Activated naive CD4-positive, alpha-beta T cell treated with anti-CD3 and anti-CD28 coated beads for 36 hours (primary cell): Measurements from ENCODE around the gene KCNK15. TPM values are rescaled to one million over a fixed set of nuclear protein-coding genes. Genes with fewer than 3 reads are reported as not detected.
"Not testable (repeated sequence)": the region's sequence is repeated elsewhere in the genome, so short reads cannot be mapped to it uniquely, and the experiment has no call there.

ENCODE experiments used
- CTCF ChIA-PET: fragments of 350-600 bp; sonication (Branson Sonifier 250); formaldehyde crosslinking; loops from one replicate; lab custom pipeline; 2021; ENCODE audit warnings: antibody characterized with exemption; lab: Charles Lee
- DNase-seq: peaks from one replicate; pipeline ENCODE4 v3.0.0-alpha.2; 2020
- H3K27ac Mint-ChIP-seq: one replicate; pipeline ENCODE4 v1.8.0; 2021; ENCODE audit warnings: mild to moderate bottlenecking, mixed read lengths
- H3K27me3 Mint-ChIP-seq: one replicate; pipeline ENCODE4 v1.8.0; 2021; ENCODE audit warnings: low read depth, mixed read lengths
- H3K36me3 Mint-ChIP-seq: one replicate; pipeline ENCODE4 v1.8.0; 2021; ENCODE audit warnings: low read depth, mixed read lengths
- H3K4me1 Mint-ChIP-seq: one replicate; pipeline ENCODE4 v1.8.0; 2021; ENCODE audit warnings: low read depth, mixed read lengths
- H3K4me3 Mint-ChIP-seq: one replicate; pipeline ENCODE4 v1.8.0; 2021; ENCODE audit warnings: mild to moderate bottlenecking, moderate library complexity, mixed read lengths
- H3K9me3 Mint-ChIP-seq: one replicate; pipeline ENCODE4 v1.8.0; 2021; ENCODE audit warnings: mixed read lengths
- intact Hi-C: fragments of 100-400 bp; cut with micrococcal nuclease; formaldehyde crosslinking; loops from one replicate; pipeline ENCODE4 v1.15.1; 2023
- total RNA-seq, 2 experiments: library from RNA; stranded (reverse); gene quantifications; one replicate each; pipeline ENCODE4 v1.2.3, GENCODE V29; 2021

Gene KCNK15
- total RNA-seq, 2 experiments from 2014 or later, result 0.96 to 1.0 TPM

DNA sequence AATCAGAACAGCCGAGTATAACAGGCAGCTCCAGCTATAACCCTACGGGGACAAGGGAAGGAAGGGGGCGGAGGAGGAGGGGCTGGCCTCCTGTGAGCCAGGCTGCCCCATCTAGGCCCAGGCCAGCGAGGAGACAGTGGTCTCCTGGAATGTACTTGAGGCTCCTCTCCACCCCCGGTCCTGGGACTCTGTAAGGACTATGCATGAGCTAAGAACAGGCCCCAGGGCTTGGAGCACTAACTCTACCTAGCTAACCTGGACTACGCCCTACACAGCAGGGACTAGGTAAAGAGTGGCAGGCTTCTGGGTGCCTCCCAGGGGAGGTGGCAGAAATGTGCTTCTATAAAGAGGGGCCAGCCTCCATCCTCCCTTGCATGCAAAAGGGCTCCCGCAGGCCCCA, 8.9 kb downstream of the KCNK15 start:
- no peak overlapping the region for H3K27ac Mint-ChIP-seq
- H3K36me3 Mint-ChIP-seq, result no peaks in the 10 kb centered on the region
- H3K4me3 Mint-ChIP-seq, result no peak overlapping the region
- no peaks in the 10 kb centered on the region for H3K9me3 Mint-ChIP-seq
- intact Hi-C loops, result no loop called here
- DNase-seq, result no peak
- H3K4me1 Mint-ChIP-seq, result no peaks in the 10 kb centered on the region
- peaks cover 4% of the 10 kb centered on the region for H3K27me3 Mint-ChIP-seq
- CTCF ChIA-PET, result no interaction called here

DNA sequence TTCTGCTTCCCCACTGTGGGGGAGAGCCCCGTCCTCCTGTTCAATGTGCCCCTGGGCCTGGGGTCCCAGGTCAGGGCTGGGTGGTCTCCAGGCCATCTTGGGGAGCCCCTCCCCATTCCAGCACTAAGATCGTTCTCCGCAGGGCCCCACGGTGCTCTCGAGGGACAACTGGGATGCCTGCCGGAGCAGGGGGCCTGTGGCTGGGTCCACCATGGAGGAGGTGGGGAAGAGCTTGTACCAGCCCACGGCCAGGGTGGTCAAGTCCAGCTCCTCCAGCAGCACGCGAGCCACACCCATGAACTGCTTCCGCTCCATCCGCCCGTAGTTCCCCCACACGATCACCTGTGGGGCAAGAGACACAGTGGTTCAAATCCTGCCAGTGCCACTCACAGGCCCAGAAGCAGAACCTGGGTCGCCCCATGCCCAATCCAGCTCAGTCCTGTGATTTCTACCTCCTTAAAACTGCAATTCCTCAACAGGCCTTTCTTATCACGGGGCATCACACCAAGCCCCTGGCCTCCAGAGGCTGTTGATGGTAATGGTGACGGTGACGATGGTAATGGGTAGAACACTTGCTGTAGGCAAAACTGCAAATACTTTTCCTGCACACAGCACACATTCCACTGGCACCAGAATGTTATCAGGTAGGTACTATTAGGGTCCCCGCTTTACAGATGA, 10.5 kb downstream of the KCNK15 start:
- no peak for DNase-seq
- Mint-ChIP-seq H3K4me3 (no peak overlapping the region), H3K27ac (no peak overlapping the region), H3K27me3 (peaks cover 4% of the 10 kb centered on the region), H3K36me3 (no peaks in the 10 kb centered on the region), H3K4me1 (no peaks in the 10 kb centered on the region), H3K9me3 (no peaks in the 10 kb centered on the region)
- CTCF ChIA-PET, result interaction anchor here (2.0 kb wide), 1 partner anchor 9 kb away, joined by 9 read pairs; no protein-coding TSS in a partner anchor
- intact Hi-C loops, result no loop called here

DNA sequence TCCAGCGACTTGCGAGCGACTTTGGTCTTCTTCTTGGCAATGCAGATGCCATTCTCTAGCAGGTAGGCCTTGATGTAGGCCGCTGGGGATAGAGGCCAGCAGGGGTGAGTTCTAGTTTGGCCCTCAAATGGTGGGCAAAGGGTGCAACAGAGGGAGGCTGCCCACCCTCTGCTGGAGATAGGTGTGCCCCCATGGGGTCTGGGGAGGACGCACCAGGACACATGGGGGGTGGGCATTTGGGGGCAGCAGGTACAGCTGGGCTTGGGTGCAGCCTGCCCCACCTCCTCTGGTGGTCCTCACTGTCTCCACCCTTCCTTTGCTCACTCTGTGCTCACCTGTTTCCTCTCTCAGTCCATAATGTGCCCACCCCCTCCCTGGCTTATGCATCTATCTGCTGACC, 11.3 kb downstream of the KCNK15 start:
- CTCF ChIA-PET, result interaction anchor here (2.0 kb wide), 1 partner anchor 9 kb away, joined by 9 read pairs; no protein-coding TSS in a partner anchor
- H3K27me3 Mint-ChIP-seq, result no peaks in the 10 kb centered on the region
- no peaks in the 10 kb centered on the region for H3K9me3 Mint-ChIP-seq
- no peak overlapping the region for H3K27ac Mint-ChIP-seq
- no peaks in the 10 kb centered on the region for H3K36me3 Mint-ChIP-seq
- DNase-seq, result no peak
- no peak overlapping the region for H3K4me3 Mint-ChIP-seq
- H3K4me1 Mint-ChIP-seq, result no peaks in the 10 kb centered on the region
- intact Hi-C loops, result no loop called here

DNA sequence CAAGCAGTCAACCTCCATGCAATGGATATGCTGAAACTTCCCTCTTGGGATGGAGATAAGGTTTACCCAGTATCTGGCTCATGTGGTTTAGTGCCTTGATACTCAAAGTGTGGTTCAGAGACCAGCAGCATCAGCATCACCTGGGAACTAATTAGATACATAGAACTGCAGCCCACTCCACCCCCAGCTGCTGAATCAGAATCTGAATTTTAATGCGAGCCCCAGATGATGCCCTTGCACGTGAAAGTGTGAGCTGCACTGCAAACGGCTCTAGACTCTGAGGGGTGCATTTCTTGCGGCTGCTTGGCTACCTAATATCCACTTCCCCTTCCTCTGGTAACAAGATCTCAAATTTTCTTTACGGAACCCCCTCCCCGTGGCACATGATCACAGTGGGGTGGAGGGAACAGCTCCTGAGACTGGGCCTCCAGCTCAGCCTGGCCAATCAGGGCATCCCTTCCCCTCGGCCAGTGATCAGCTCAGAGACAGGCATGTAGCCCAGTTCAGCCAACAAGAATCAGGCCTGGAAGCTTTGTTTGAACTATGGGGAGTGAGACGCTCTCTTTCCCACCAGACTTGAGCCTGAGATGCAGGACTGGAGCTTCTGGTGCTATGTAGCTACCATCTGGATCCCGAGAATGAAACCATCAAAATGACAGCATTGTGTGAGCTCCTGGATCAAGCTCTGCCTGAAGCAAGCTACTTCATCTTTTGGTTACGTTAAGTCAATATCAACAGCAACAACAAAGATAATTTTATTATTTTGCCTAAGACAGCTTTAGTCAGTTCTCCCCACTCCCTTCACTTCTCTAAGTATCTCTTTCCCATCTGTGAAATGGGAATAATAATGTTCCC, 12.8 kb downstream of the KCNK15 start:
- Mint-ChIP-seq H3K27me3 (no peaks in the 10 kb centered on the region), H3K27ac (no peak overlapping the region), H3K36me3 (no peaks in the 10 kb centered on the region), H3K9me3 (no peaks in the 10 kb centered on the region), H3K4me3 (no peak overlapping the region), H3K4me1 (no peaks in the 10 kb centered on the region)
- DNase-seq, result no peak
- CTCF ChIA-PET, result interaction anchor here (0.9 to 1.9 kb wide), 4 partner anchors 8 to 109 kb away, joined by 3 to 4 read pairs (median 4); no protein-coding TSS in a partner anchor
- intact Hi-C loops, result no loop called here

DNA sequence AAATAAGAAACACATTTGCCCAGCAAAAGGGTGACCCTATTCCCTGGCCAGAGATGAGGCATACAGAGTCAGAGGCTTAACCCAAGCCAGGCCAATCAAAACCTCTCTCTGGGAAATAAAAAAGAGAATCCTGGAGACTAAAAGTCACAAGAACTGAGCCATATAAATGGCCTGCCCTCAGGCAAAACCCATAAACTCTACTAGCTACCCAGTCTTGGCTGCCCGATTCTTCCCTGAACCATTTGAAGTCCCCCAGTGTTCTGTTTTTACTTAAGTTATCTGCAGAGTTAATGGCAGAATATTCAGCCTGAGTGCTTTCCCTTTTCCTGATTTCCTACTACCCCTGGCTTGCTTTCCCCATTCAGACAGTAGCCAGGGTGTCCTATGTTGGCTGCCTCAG, 13.9 kb downstream of the KCNK15 start:
- Mint-ChIP-seq H3K9me3 (no peaks in the 10 kb centered on the region), H3K4me3 (no peak overlapping the region), H3K27ac (no peak overlapping the region), H3K27me3 (no peaks in the 10 kb centered on the region), H3K36me3 (no peaks in the 10 kb centered on the region), H3K4me1 (no peaks in the 10 kb centered on the region)
- DNase-seq, result no peak
- intact Hi-C loops, result no loop called here
- CTCF ChIA-PET, result interaction anchor here (1.9 kb wide), 1 partner anchor 107 kb away, joined by 4 read pairs; no protein-coding TSS in a partner anchor

DNA sequence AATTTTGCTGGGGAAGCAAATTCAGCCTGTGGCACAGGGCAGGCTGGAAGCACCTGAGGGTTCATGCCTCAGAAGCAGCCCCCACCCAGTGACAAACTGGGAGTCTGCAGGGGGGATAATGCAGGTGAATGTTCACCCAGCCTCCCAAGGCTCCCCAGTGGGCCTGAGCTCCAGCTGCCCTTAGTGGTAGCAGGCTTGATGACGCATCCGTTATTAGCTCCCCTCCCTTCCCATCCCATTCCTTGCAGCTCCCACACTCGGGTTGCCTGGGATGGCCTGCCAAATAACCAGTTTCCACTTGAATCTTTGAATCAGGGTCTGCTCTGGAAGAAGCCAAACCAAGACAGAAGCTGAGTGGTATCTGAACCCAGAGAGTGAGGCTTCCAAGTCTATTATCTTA, 15.8 kb downstream of the KCNK15 start:
- Mint-ChIP-seq H3K27me3 (peaks cover 4% of the 10 kb centered on the region), H3K36me3 (no peaks in the 10 kb centered on the region), H3K9me3 (no peaks in the 10 kb centered on the region), H3K27ac (no peak overlapping the region), H3K4me1 (no peaks in the 10 kb centered on the region), H3K4me3 (no peak overlapping the region)
- no peak for DNase-seq
- CTCF ChIA-PET, result no interaction called here
- intact Hi-C loops, result no loop called here

DNA sequence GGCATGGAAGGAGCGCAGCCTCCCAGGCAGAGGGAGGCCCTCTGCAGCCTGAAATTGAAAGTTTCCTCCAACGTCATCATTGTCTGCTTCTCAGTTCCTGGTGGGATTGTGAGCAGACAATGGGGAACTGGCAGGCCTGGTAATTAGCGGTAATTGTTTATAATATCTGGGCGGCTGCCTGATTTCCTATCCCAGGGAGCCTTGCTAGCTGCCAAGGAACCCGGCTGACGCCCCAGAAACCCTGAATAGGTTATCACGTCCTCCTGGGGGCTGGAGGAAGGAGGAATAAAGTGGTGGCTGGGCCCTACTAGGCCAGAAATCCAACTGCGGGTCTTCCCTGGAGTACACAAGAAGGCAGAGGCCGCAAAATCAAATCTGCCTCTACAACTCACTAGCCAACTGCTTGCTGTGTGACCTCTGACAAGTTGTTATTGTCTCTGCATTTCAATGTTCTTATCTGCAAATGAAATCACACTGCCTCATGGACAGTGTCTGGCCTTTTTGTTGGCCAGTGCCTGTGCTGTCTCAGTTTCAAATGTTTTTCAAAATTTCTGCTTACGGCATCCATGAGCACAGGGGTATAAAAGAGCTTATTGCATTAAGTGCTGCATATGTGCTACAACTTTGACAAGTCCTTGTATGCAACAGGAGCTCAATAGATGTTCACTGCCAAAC, 16.9 kb downstream of the KCNK15 start:
- H3K27me3 Mint-ChIP-seq, result peaks cover 4% of the 10 kb centered on the region
- H3K9me3 Mint-ChIP-seq, result no peaks in the 10 kb centered on the region
- H3K27ac Mint-ChIP-seq, result no peak overlapping the region
- H3K36me3 Mint-ChIP-seq, result no peaks in the 10 kb centered on the region
- intact Hi-C loops, result no loop called here
- no peak overlapping the region for H3K4me3 Mint-ChIP-seq
- no peak for DNase-seq
- CTCF ChIA-PET, result interaction anchor here (1.2 kb wide), 1 partner anchor 15 kb away, joined by 3 read pairs; no protein-coding TSS in a partner anchor
- no peaks in the 10 kb centered on the region for H3K4me1 Mint-ChIP-seq

DNA sequence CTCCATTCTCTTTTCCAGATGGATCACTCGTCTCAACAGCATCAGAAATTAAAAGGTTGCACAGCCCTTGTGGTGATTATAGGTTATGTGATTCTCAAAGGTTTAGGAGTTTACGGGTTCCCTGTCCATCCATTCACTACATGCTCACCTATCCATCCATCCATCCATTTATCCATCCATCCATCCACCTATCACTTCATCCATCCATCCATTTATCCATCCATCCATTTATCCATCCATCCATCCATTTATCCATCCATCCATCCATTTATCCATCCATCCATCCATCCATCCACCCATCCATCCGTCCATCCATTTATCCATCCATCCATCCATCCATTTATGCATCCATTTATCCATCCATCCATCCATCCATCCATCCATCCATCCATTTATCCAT, 18.1 kb downstream of the KCNK15 start:
- intact Hi-C loops, DNase-seq, H3K27me3 Mint-ChIP-seq, H3K4me3 Mint-ChIP-seq, H3K27ac Mint-ChIP-seq, H3K9me3 Mint-ChIP-seq, H3K4me1 Mint-ChIP-seq, H3K36me3 Mint-ChIP-seq, CTCF ChIA-PET: not testable (repeated sequence)

DNA sequence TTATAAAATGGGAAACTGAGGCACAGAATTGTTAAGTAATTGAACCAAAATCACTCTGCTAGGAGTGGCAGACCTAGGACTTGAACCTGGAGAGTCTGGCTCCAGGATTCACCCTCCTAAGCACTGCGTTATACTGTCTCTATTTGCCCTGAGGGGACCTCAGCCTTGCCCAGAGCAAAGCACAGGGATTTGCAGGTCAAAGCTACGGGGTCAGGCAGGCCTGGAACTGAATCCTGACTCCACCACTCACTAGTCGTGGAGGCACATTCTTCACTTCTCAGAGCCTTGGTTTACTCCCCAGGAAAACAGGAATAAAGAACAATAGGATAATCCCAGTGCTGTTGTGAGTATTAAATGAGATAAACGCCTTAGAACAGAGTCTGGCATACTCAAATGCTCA, 19.4 kb downstream of the KCNK15 start:
- Mint-ChIP-seq H3K4me1 (no peaks in the 10 kb centered on the region), H3K4me3 (no peak overlapping the region), H3K36me3 (no peaks in the 10 kb centered on the region), H3K27me3 (peaks cover 7% of the 10 kb centered on the region), H3K9me3 (no peaks in the 10 kb centered on the region), H3K27ac (no peak overlapping the region)
- CTCF ChIA-PET, result no interaction called here
- intact Hi-C loops, result no loop called here
- no peak for DNase-seq

DNA sequence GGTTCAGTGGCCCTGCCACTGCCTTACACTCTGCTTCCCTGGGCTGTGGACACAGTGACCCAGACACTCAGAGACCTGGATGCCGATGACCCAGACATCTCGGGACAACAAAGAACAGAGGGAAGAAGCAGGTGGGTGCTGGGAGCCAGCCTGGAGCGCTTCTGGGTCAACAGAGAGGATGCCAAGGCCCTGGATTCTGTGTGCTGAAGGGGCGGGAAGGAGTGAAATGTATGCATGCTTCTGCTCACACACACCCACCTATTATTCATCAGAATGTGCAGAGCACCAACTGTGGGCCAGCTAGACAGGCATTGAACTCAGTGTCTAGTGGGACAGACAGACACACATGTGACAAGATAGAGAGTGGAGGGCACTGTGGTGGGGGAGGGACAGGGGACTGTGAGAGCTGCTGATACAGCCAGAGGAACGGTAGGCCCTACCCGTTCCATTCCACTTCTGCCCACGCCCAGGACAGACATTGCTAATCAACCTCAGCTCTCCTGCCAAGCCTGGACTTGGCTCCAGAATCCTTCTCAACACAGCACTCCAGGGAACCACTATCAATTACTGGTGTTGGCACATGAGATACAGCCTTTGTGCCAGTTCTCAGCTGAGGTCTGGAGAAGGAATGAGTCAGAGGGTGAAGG, 20.2 kb downstream of the KCNK15 start:
- CTCF ChIA-PET, result interaction anchor here (0.6 kb wide), 1 partner anchor 49 kb away, joined by 3 read pairs; no protein-coding TSS in a partner anchor
- H3K27ac Mint-ChIP-seq, result no peak overlapping the region
- DNase-seq, result no peak
- no peaks in the 10 kb centered on the region for H3K36me3 Mint-ChIP-seq
- H3K9me3 Mint-ChIP-seq, result no peaks in the 10 kb centered on the region
- H3K4me3 Mint-ChIP-seq, result no peak overlapping the region
- H3K4me1 Mint-ChIP-seq, result no peaks in the 10 kb centered on the region
- intact Hi-C loops, result no loop called here
- H3K27me3 Mint-ChIP-seq, result peaks cover 7% of the 10 kb centered on the region

DNA sequence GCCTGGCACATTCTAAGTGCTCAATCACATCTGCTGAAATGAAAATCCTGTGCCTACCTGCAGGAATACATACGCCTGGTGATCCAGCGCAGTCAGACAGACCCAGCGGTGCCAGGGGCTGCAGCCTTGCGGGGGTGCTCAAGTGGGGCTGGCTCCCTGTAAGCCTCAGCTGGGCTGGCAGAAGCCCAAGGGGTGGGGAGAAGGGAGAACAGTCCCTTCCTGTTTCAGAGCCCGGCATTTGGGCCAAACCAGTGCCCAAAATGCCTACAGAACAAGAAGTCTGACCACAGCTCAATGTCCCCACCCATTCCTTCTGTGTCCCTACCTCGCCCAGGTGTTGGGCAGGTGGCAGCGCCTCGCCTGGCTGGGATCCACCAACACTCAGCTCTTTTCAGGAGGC, 22.6 kb downstream of the KCNK15 start:
- CTCF ChIA-PET, result interaction anchor here (1.0 kb wide), 1 partner anchor 20 kb away, joined by 4 read pairs; no protein-coding TSS in a partner anchor
- intact Hi-C loops, result no loop called here
- H3K27me3 Mint-ChIP-seq, result peaks cover 13% of the 10 kb centered on the region
- H3K9me3 Mint-ChIP-seq, result no peaks in the 10 kb centered on the region
- DNase-seq, result no peak
- H3K4me1 Mint-ChIP-seq, result no peaks in the 10 kb centered on the region
- no peak overlapping the region for H3K4me3 Mint-ChIP-seq
- no peak overlapping the region for H3K27ac Mint-ChIP-seq
- H3K36me3 Mint-ChIP-seq, result no peaks in the 10 kb centered on the region
